ENCODE measurements around the gene RGS14. TPM values are rescaled to one million over a fixed set of nuclear protein-coding genes. Genes with fewer than 3 reads are reported as not detected.

RGS14 gene
- 10 to 100 TPM; 34.6 to 39.2 TPM for total RNA-seq

DNA sequence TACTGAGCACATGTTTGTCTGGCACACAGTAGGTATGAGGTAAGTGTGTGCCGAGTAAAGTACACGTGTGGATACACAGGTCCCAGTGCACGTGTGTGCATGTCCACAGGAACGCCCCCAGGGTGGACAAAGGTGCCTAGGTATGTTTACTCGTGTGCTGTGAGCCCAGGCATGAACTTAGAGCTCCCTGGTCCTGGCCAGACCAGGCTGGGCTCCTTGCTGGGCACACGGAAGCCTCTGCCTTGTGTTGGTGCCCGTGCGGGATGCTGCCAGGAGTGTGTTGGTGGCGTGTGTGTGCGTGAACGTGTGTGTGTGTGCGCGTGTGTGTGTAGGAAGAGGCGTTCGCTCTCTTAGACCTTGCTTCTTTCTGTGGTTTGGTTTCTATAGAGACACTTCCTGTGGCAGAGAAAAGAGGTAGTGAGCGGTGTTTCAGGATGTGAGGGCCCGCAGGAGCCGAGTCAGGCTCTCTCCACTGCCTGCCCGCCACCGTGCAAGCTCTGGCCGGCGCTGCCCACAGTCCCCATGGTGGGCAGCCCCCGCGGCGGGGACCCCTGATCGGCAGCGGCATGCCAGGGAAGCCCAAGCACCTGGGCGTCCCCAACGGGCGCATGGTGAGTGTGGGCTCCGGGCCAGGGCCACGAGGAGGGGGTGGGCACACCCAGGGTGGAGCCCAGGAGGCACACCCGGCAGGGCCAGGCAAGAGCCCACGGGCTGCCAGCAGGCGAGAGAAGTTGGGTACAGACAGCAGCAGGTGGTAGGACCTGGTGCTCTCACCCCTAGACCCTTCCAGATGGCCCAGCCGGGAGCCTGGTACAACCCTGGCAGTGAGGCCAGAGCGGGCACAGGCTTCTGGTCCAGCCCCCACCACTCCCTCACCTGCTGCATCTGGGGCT is at the start of gene RGS14:
Gene RGS14 (plus strand): TSS at position 466 of the 893 bp plus-strand sequence. CDS start 101 bp downstream, at position 567.
- Mint-ChIP-seq H3K4me3 (peak within 1 kb of the TSS; percentile 88), H3K27me3 (ENCODE audit: low read depth) (no peaks in the 10 kb centered on the region), H3K27ac (peak within 1 kb of the TSS; percentile 87), H3K4me1 (ENCODE audit: low read depth) (peaks cover 62% of the 10 kb centered on the region), H3K36me3 (ENCODE audit: low read depth) (no peaks in the 10 kb centered on the region), H3K9me3 (peaks cover 7% of the 10 kb centered on the region)
- DNase-seq: peak; percentile 73
- intact Hi-C loops (cut with micrococcal nuclease): loop anchor here (5.0 kb wide), 1 partner anchor 225 kb away; the partner anchor contains the start of gene NSD1
- CTCF ChIA-PET: interaction anchor here (0.8 to 6.3 kb wide), 6 partner anchors 14 to 48 kb away, joined by 3 to 50 read pairs (median 4); no protein-coding TSS in a partner anchor

GRCh38 chr5:177308740-177309139 is 49.0 kb upstream of the RGS14 start:
- Mint-ChIP-seq H3K27ac (no peak overlapping the region), H3K9me3 (no peaks in the 10 kb centered on the region), H3K36me3 (ENCODE audit: low read depth) (peaks cover 35% of the 10 kb centered on the region), H3K4me1 (ENCODE audit: low read depth) (peaks cover 47% of the 10 kb centered on the region), H3K27me3 (ENCODE audit: low read depth) (peaks cover 3% of the 10 kb centered on the region), H3K4me3 (no peak overlapping the region)
- intact Hi-C loops (cut with micrococcal nuclease): no loop called here
- CTCF ChIA-PET: interaction anchor here (0.5 to 3.2 kb wide), 20 partner anchors 10 to 195 kb away, joined by 3 to 34 read pairs (median 5); partner anchors contain the start of genes PDLIM7 and PFN3
- no peak for DNase-seq

DNA sequence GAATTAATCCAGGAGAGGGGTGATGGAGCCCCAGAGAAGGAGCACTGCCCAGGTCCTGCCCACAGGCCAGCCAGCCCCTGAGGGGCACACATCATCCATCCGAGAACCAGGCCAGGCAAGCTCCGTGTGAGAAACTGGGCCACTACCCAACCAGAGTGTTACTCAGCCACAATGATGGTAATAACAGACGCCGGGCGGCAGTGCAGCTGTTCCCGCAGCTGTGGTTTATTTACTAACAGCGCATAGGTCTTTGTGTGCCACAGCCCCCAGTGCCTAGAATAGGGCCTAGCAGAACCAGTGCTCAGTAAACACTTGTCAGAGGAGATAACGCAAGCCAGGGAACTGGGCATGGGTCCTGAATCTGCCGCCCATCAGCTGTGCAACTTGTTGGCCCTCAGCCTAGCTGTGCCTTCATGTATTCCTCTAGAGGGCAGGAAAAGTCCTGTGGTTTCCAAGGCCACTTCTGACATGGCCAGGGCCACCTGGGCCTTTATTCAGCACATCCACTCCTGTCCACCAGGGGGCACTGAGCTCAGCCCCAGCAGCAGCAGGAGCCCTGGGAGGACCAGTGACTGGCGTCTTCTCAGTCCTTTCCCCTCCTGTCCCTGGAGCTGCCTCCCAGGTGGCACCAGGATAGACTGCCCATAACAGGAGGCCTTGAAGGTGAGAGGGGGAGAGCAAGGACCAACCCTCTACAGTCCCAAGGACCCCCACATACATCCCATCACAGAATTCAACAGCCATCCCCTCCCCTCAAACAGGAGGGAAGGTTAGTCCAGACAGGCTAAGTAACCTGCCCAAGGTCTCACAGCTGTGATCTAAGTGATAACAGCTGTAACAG is 48.2 kb upstream of the RGS14 start:
- H3K4me3 Mint-ChIP-seq: peak overlapping the region; percentile 46
- H3K36me3 Mint-ChIP-seq (ENCODE audit: low read depth): peaks cover 29% of the 10 kb centered on the region
- peaks cover 3% of the 10 kb centered on the region for H3K27me3 Mint-ChIP-seq (ENCODE audit: low read depth)
- H3K9me3 Mint-ChIP-seq: no peaks in the 10 kb centered on the region
- H3K27ac Mint-ChIP-seq: no peak overlapping the region
- H3K4me1 Mint-ChIP-seq (ENCODE audit: low read depth): peaks cover 41% of the 10 kb centered on the region
- intact Hi-C loops (cut with micrococcal nuclease): loop anchor here (5.0 to 10.0 kb wide), 2 partner anchors 665 to 772 kb away; partner anchors contain the start of genes RNF44 and TSPAN17
- peak; percentile 80 for DNase-seq
- CTCF ChIA-PET: interaction anchor here (0.7 to 3.2 kb wide), 43 partner anchors 8 to 207 kb away, joined by 3 to 34 read pairs (median 4); partner anchors contain the start of genes LMAN2, PDLIM7, PFN3 and SLC34A1

- Mint-ChIP-seq H3K36me3 (ENCODE audit: low read depth) (peaks cover 21% of the 10 kb centered on the region), H3K4me1 (ENCODE audit: low read depth) (peaks cover 33% of the 10 kb centered on the region), H3K9me3 (no peaks in the 10 kb centered on the region), H3K4me3 (peak overlapping the region; percentile 97), H3K27me3 (ENCODE audit: low read depth) (peaks cover 3% of the 10 kb centered on the region), H3K27ac (no peak overlapping the region)
- intact Hi-C loops (cut with micrococcal nuclease): loop anchor here (5.0 to 10.0 kb wide), 2 partner anchors 666 to 773 kb away; partner anchors contain the start of genes RNF44 and TSPAN17
- CTCF ChIA-PET: interaction anchor here (0.7 to 3.2 kb wide), 38 partner anchors 9 to 206 kb away, joined by 3 to 34 read pairs (median 4); partner anchors contain the start of genes LMAN2, PFN3 and SLC34A1
- no peak for DNase-seq
Measured at GRCh38 chr5:177310332-177310731, 47.4 kb upstream of the RGS14 start.

DNA sequence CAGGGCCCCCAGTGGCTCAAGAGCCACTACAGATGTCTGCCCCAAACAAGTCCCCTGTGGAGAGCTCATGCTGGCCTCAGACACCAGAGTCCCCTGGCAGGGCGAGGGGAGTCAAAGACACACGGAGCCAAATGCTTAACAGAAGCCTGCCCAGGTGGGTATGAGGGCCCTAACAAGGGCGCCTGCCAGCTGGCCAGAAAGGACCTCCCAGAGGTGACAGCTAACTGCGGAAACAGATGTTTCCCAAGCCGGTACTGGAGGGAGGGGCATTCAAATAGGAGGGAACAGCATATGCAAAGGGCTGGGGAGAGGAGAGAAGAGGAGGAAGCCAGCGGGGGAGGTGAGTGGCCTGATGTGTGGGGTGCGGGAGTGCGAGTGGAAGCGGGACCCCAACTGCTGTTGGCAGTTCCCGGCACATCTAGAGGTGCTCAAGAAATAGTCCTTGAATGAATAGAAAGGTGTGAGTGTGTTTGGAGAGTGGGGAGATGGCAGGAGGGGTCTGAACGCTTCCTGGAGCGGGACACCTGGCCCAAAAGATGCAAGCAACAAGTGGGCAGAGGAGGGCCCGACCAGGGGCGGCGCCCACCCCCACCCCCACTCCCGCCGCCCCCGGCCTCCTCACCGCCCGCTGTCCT is 46.9 kb upstream of the RGS14 start:
- peaks cover 3% of the 10 kb centered on the region for H3K27me3 Mint-ChIP-seq (ENCODE audit: low read depth)
- H3K27ac Mint-ChIP-seq: peak overlapping the region; percentile 73
- DNase-seq: peak; percentile 58
- H3K4me3 Mint-ChIP-seq: peak overlapping the region; percentile 97
- intact Hi-C loops (cut with micrococcal nuclease): loop anchor here (5.0 to 10.0 kb wide), 2 partner anchors 666 to 774 kb away; partner anchors contain the start of genes RNF44 and TSPAN17
- H3K9me3 Mint-ChIP-seq: no peaks in the 10 kb centered on the region
- H3K36me3 Mint-ChIP-seq (ENCODE audit: low read depth): peaks cover 16% of the 10 kb centered on the region
- CTCF ChIA-PET: interaction anchor here (0.9 to 3.2 kb wide), 23 partner anchors 8 to 205 kb away, joined by 3 to 34 read pairs (median 5); partner anchors contain the start of genes LMAN2, PFN3 and SLC34A1
- peaks cover 28% of the 10 kb centered on the region for H3K4me1 Mint-ChIP-seq (ENCODE audit: low read depth)

GRCh38 chr5:177311392-177311722 is 46.4 kb upstream of the RGS14 start:
- CTCF ChIA-PET: interaction anchor here (2.2 to 3.2 kb wide), 2 partner anchors 176 to 198 kb away, joined by 7 to 34 read pairs; no protein-coding TSS in a partner anchor
- no peak for DNase-seq
- H3K9me3 Mint-ChIP-seq: no peaks in the 10 kb centered on the region
- H3K27me3 Mint-ChIP-seq (ENCODE audit: low read depth): peaks cover 3% of the 10 kb centered on the region
- H3K4me1 Mint-ChIP-seq (ENCODE audit: low read depth): peaks cover 24% of the 10 kb centered on the region
- H3K36me3 Mint-ChIP-seq (ENCODE audit: low read depth): peaks cover 12% of the 10 kb centered on the region
- H3K4me3 Mint-ChIP-seq: peak overlapping the region; percentile 97
- intact Hi-C loops (cut with micrococcal nuclease): loop anchor here (5.0 to 10.0 kb wide), 2 partner anchors 667 to 774 kb away; partner anchors contain the start of genes RNF44 and TSPAN17
- H3K27ac Mint-ChIP-seq: no peak overlapping the region

- DNase-seq: peak; percentile 99
- Mint-ChIP-seq H3K9me3 (no peaks in the 10 kb centered on the region), H3K27ac (peak within 1 kb of the TSS; percentile 82), H3K4me1 (ENCODE audit: low read depth) (peaks cover 20% of the 10 kb centered on the region), H3K27me3 (ENCODE audit: low read depth) (peaks cover 3% of the 10 kb centered on the region), H3K36me3 (ENCODE audit: low read depth) (peaks cover 6% of the 10 kb centered on the region), H3K4me3 (peak within 1 kb of the TSS; percentile 97)
- CTCF ChIA-PET: interaction anchor here (0.7 to 2.4 kb wide), 15 partner anchors 24 to 292 kb away, joined by 3 to 21 read pairs (median 5); no protein-coding TSS in a partner anchor
- intact Hi-C loops (cut with micrococcal nuclease): loop anchor here (1.0 to 10.0 kb wide), 9 partner anchors 9 to 775 kb away; partner anchors contain the start of genes GRK6, LMAN2, PDLIM7 and PRELID1
Measured at GRCh38 chr5:177311723-177312648, 45.7 kb upstream of the RGS14 start, which contains the start of gene MXD3. Gene MXD3 (minus strand): TSS chr5:177311898. CDS start chr5:177311830, 68 bp downstream.

DNA sequence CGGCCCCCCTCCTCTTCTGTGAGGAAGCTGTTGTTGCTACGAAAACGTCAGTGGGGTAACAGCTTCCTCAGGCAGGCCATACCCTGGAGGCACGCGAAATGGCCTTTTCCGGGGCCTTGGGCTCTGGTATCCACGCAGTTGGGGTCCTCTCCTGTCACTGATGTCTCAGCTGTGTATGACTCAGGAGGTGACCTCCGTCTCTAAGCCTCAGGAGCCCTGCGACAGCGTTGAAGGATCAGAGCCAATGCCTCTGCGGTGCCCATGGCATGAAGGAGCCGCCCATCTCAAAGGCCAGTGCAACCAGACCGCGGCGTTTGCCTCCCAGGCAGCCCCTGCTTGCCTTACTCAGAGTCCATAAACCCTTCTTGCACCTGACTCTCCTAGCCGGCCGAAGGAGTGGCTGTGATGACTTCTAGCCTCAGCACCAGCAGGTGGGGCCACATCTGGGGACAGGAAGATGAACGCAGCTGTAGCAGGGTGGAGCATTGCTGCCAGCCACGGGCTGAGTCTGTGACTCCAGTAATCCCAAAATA is 45.0 kb upstream of the RGS14 start:
- H3K36me3 Mint-ChIP-seq (ENCODE audit: low read depth): peaks cover 6% of the 10 kb centered on the region
- H3K4me3 Mint-ChIP-seq: peak overlapping the region; percentile 97
- intact Hi-C loops (cut with micrococcal nuclease): loop anchor here (1.0 to 10.0 kb wide), 9 partner anchors 9 to 775 kb away; partner anchors contain the start of genes GRK6, LMAN2, PDLIM7 and PRELID1
- H3K4me1 Mint-ChIP-seq (ENCODE audit: low read depth): peaks cover 19% of the 10 kb centered on the region
- CTCF ChIA-PET: interaction anchor here (0.6 to 2.4 kb wide), 16 partner anchors 23 to 293 kb away, joined by 3 to 21 read pairs (median 5); no protein-coding TSS in a partner anchor
- H3K27ac Mint-ChIP-seq: peak overlapping the region; percentile 82
- H3K9me3 Mint-ChIP-seq: no peaks in the 10 kb centered on the region
- peak; percentile 85 for DNase-seq
- H3K27me3 Mint-ChIP-seq (ENCODE audit: low read depth): peaks cover 3% of the 10 kb centered on the region

DNA sequence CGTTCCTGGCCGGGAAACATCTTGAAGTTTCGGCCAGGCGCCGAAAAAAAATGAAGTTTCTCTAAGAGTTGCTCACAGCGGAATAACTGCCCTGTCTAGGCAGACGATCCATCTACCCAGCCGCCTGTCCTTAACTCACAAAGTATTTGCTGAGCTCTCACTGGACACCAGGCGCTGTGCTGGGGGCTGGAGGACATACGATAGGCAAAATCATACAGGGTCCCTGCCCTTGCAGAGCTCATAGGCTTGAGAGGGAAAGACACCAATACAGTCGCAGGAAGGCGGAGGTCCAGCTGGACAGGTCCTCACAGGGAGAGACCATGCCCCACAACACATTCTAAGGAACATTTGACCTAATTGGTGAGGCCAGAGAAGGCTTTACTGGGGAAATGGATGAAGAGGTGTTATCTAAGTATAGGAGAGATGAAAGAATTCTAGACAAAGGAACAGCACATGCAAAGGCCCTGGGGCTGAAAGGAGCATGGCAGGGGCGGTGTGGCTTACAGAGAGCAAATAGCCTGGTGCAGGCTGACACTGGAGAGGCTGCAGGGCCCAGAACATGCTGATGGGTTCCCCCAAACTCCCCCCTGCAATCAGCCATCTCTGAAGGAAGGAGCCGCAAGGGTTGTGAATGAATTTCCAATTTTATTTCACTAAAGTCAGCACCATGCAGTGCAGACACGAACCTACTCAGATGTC is 44.0 kb upstream of the RGS14 start:
- no peaks in the 10 kb centered on the region for H3K9me3 Mint-ChIP-seq
- peaks cover 25% of the 10 kb centered on the region for H3K4me1 Mint-ChIP-seq (ENCODE audit: low read depth)
- H3K27me3 Mint-ChIP-seq (ENCODE audit: low read depth): peaks cover 3% of the 10 kb centered on the region
- H3K36me3 Mint-ChIP-seq (ENCODE audit: low read depth): peaks cover 6% of the 10 kb centered on the region
- intact Hi-C loops (cut with micrococcal nuclease): loop anchor here (2.0 to 10.0 kb wide), 5 partner anchors 37 to 776 kb away; partner anchors contain the start of genes LMAN2, RNF44 and TSPAN17
- H3K27ac Mint-ChIP-seq: no peak overlapping the region
- H3K4me3 Mint-ChIP-seq: peak overlapping the region; percentile 97
- DNase-seq: no peak
- CTCF ChIA-PET: interaction anchor here (0.6 to 2.4 kb wide), 14 partner anchors 57 to 294 kb away, joined by 3 to 21 read pairs (median 4); no protein-coding TSS in a partner anchor

All from activated naive CD4-positive, alpha-beta T cell treated with anti-CD3 and anti-CD28 coated beads for 36 hours (primary cell).